Adrenal gland (tissue), 5 donors: ENCODE data around the gene ARMC9.

Experiments
- CTCF ChIP-seq, 6 experiments: fragments of 450-650 bp in 4 of 6; fragments of 200-600 bp in 2 of 6; sonication (generic) in 1 of 6; IDR thresholded peaks; 1 replicate in 5 of 6; 2 replicates in 1 of 6; pipeline versions ENCODE4 v1.5.1 to v1.8.0; 2016 to 2021; ENCODE audit warnings: antibody characterized with exemption in 6 of 6, mild to moderate bottlenecking in 2 of 6, moderate library complexity in 1 of 6
- POLR2A ChIP-seq, 2 donors: fragments of 450-650 bp; IDR thresholded peaks; one replicate each; pipeline ENCODE4 v1.6.1; 2017; ENCODE audit warnings: antibody characterized with exemption in 2 of 2, mild to moderate bottlenecking in 2 of 2, moderate library complexity in 1 of 2
- donor health status: DM: no; HTN: no; CAD: no.

- no peak for TF ChIP-seq CTCF (IDR thresholded peaks at IDR 0.05)
- TF ChIP-seq POLR2A (IDR thresholded peaks at IDR 0.05): no peak
These were observed 110.4 kb downstream of the ARMC9 start for GRCh38 chr2:231308631-231309428.
